GM12892 (cell line): ENCODE measurements around the gene H3-3A.

Source experiments
- DNase-seq: peaks from one replicate; pipeline ENCODE4 v3.0.0; 2011; ENCODE audit not compliant: insufficient read length
- FAIRE-seq: peaks from 2 replicates; lab custom pipeline; 2011; peaks lifted over from hg19 to GRCh38; lab: Jason Lieb, UNC
- POLR2A ChIP-seq: IDR thresholded peaks from 2 replicates; pipeline ENCODE4 v1.6.1; 2011; ENCODE audit warnings: low read depth, low read length, control low read depth
- POLR2AphosphoS5 ChIP-seq: IDR thresholded peaks from 2 replicates; pipeline ENCODE4 v1.6.1; 2011; ENCODE audit warnings: low read depth, low read length, control low read depth
- TAF1 ChIP-seq: IDR thresholded peaks from 2 replicates; pipeline ENCODE4 v1.6.1; 2011; ENCODE audit warnings: low read depth, mild to moderate bottlenecking, control low read depth, low read length, borderline replicate concordance

Gene H3-3A

DNA sequence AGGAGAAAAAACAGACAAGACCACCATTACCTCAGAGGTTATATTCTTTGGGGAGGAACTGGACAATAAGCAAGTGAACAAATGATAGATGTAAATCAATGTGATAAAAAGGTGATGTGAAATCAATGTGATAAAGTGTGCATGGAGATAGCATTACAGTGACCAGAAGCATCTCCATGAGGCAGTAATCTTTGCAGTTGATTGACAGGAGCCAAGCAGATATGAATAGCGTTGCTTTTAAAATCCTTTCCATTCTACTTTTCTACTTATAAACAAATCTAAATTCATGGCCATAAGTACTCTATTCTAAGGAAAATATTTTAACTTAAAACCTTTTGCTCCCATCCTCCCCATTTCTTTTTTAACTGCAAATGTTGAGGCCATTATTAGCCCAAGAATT is 2.8 kb upstream of the H3-3A start:
- DNase-seq, result no peak
- FAIRE-seq, result no peak
- TF ChIP-seq POLR2A, result no peak
- no peak for TF ChIP-seq TAF1
- TF ChIP-seq POLR2AphosphoS5, result no peak

DNA sequence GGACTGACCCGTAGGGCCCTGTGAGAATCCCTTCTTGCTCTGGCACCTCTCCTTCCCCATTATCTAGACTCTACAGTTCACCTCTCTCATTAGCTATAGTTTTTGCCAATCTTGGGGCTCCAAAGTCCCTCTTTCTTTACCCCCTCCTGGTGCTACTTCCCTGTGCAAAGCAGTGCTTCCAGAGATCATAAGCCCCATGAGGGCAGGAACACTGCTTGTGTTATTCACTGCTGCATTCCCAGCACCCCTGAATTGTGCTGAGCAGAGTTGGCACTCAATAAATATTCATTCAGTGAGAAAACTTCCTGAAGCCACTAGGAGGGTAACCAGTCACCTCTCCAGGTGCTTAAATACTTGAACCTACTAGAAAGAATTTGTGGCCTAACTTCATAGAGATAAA is 2.1 kb upstream of the H3-3A start:
- TF ChIP-seq TAF1, result no peak
- no peak for TF ChIP-seq POLR2AphosphoS5
- TF ChIP-seq POLR2A, result no peak
- DNase-seq (no peak), FAIRE-seq (no peak)

- TF ChIP-seq POLR2AphosphoS5 (no peak), POLR2A (no peak), TAF1 (no peak)
- no peak for FAIRE-seq
- DNase-seq, result no peak
These were observed 1.3 kb upstream of the H3-3A start for GRCh38 chr1:226061068-226061840.

DNA sequence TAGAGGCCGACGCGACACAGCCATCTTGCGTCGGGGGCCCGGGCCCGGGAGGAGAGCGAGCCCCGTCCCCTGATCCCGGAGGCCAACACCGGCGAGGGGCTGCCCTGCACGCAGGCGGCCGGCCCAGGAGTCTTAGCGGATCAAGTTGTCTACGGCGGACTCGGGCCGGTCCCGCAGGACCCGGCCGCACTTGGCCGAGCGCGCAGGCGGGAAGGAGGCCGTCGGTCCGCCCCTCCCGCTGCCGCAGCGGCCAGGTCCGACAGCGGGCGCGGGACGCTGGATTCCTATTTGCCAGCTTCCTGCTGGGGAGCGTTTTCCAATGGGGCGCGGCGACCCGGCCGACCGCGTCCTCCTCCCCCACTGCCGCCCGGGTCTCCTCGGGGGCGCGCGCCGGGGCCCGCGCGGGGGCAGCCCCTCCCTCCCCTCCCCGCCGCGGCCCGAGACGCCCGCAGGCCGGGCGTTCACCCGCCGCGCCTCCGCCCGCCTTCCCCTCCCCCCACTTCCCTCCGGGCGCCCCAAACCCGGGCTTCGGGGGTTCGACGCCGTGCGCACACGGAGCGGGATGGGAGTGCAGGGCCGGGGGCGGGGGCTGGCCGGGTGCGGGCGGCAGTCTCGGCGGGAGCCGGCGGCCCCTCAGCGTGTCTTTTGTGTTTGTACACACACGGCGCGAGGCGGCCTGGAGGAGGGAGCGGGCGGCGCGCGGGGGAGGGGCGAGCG is 517 bp upstream of the H3-3A start:
- peak; percentile 17 for FAIRE-seq
- DNase-seq, result peak; percentile 38

GRCh38 chr1:226063224-226063976 is 884 bp downstream of the H3-3A start:
- peak; percentile 19; the same call in 1 of the 2 replicates for TF ChIP-seq TAF1
- peak; percentile 41; the same call in 1 of the 2 replicates for TF ChIP-seq POLR2A
- TF ChIP-seq POLR2AphosphoS5, result no peak
- FAIRE-seq, result peak; percentile 60
- no peak for DNase-seq

More for the DNA sequence above, 517 bp upstream of the H3-3A start:
- TF ChIP-seq POLR2AphosphoS5, result no peak
- no peak for TF ChIP-seq TAF1
- TF ChIP-seq POLR2A, result no peak

GRCh38 chr1:226063977-226064815 is 1.7 kb downstream of the H3-3A start:
- DNase-seq (no peak), FAIRE-seq (no peak)
- TF ChIP-seq POLR2A, result no peak
- no peak for TF ChIP-seq TAF1
- TF ChIP-seq POLR2AphosphoS5, result no peak

DNA sequence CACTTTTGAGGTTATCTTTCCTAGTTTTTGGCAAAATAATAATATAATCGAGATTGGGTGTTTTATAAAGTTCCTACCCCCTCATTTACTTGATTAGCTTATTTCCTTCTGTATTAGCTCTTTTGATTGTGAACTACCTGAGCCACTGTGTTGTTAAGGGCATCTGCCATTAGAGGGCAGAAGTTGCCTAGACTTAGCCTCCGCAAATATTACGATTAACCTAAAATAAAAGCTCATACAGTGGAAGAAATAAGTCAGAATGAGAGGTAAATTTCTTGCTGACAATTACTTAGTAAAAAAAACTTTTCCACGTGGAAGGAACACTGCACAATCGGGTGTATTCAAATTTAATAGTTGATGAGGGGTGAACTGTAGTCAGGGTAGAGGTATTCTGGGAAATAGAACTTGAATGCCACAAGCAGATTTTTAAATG is 2.3 kb downstream of the H3-3A start:
- FAIRE-seq (peak; percentile 86), DNase-seq (no peak)
- TF ChIP-seq POLR2AphosphoS5 (no peak), TAF1 (no peak), POLR2A (no peak)

- DNase-seq (no peak), FAIRE-seq (no peak)
- TF ChIP-seq POLR2AphosphoS5, result no peak
- no peak for TF ChIP-seq TAF1
- TF ChIP-seq POLR2A, result no peak
These were observed 4.0 kb downstream of the H3-3A start for GRCh38 chr1:226066415-226067078.

DNA sequence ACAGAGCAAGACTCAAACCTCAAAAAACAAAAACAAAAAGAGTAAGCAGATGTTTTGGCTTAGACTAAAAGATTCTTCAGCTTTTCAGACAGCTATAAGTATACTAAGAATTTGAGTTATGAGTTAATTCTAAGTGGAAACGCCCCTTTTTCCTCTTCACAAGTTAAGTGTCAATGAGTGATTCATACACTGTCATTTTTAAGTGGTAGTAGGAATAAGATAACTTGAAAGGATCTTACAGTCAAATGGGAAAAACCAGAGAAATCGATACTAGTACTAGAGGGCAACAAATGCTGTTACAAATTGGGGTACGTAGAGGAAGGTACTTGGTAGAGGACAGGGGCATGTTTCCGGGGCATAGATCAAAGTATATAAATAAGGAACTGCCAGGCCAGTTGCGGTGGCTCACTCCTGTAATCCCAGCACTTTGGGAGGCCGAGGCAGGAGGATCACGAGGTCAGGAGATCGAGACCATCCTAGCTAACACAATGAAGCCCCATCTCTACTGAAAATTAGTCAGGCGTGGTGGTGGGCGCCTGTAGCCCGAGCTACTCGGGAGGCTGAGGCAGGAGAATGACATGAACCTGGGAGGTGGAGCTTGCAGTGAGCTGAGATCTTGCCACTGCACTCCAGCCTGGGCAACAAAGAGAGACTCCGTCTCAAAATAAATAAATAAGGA is 7.4 kb downstream of the H3-3A start:
- DNase-seq, result no peak
- peak; percentile 64 for FAIRE-seq
- no peak for TF ChIP-seq POLR2AphosphoS5
- TF ChIP-seq POLR2A, result no peak
- TF ChIP-seq TAF1, result no peak
